ENCODE results near the gene SCYL3.
"Not testable (repeated sequence)": the region's sequence is repeated elsewhere in the genome, so short reads cannot be mapped to it uniquely, and the experiment has no call there.

The SCYL3 gene

GRCh38 chr1:169872906-169873305, 20.8 kb downstream of the SCYL3 start:
- no peak for DNase-seq (ENCODE audit: low read depth in 2 of 2)

- DNase-seq (ENCODE audit: low read depth in 2 of 2), result not testable (repeated sequence)
Measured at GRCh38 chr1:169871988-169872387, 21.7 kb downstream of the SCYL3 start.

- DNase-seq (ENCODE audit: low read depth in 2 of 2), result no peak
Measured at GRCh38 chr1:169869426-169869825, 24.3 kb downstream of the SCYL3 start.

- no peak for DNase-seq (ENCODE audit: low read depth in 2 of 2)
Measured at GRCh38 chr1:169868978-169869377, 24.7 kb downstream of the SCYL3 start.

- no peak for DNase-seq (ENCODE audit: low read depth in 2 of 2)
Measured at GRCh38 chr1:169867012-169867675, 26.6 kb downstream of the SCYL3 start.

GRCh38 chr1:169866577-169866976, 27.1 kb downstream of the SCYL3 start:
- DNase-seq (ENCODE audit: low read depth in 2 of 2), result no peak

- DNase-seq (ENCODE audit: low read depth in 2 of 2), result not testable (repeated sequence)
Measured at GRCh38 chr1:169864531-169864930, 29.2 kb downstream of the SCYL3 start.

- no peak for DNase-seq (ENCODE audit: low read depth in 2 of 2)
Measured at GRCh38 chr1:169860750-169861149, 32.9 kb downstream of the SCYL3 start.

GRCh38 chr1:169860187-169860586, 33.5 kb downstream of the SCYL3 start:
- no peak for DNase-seq (ENCODE audit: low read depth in 2 of 2)

GRCh38 chr1:169859001-169859400, 34.7 kb downstream of the SCYL3 start:
- no peak for DNase-seq (ENCODE audit: low read depth in 2 of 2)

GRCh38 chr1:169858467-169858866, 35.2 kb downstream of the SCYL3 start:
- DNase-seq (ENCODE audit: low read depth in 2 of 2), result no peak

GRCh38 chr1:169853341-169853740, 40.4 kb downstream of the SCYL3 start:
- no peak for DNase-seq (ENCODE audit: low read depth in 2 of 2)

GRCh38 chr1:169849346-169850022, 44.2 kb downstream of the SCYL3 start:
- no peak for DNase-seq (ENCODE audit: low read depth in 2 of 2)

- no peak for DNase-seq (ENCODE audit: low read depth in 2 of 2)
Measured at GRCh38 chr1:169848456-169848855, 45.2 kb downstream of the SCYL3 start.

- DNase-seq (ENCODE audit: low read depth in 2 of 2), result no peak
Measured at GRCh38 chr1:169844941-169845608, 48.6 kb downstream of the SCYL3 start.

- no peak for DNase-seq (ENCODE audit: low read depth in 2 of 2)
Measured at GRCh38 chr1:169838942-169839341, 54.8 kb downstream of the SCYL3 start.

- no peak for DNase-seq (ENCODE audit: low read depth in 2 of 2)
Measured at GRCh38 chr1:169836198-169836597, 57.5 kb downstream of the SCYL3 start.

GRCh38 chr1:169835647-169836046, 58.0 kb downstream of the SCYL3 start:
- DNase-seq (ENCODE audit: low read depth in 2 of 2), result no peak

GRCh38 chr1:169834869-169835268, 58.8 kb downstream of the SCYL3 start:
- DNase-seq (ENCODE audit: low read depth in 2 of 2), result no peak

- no peak for DNase-seq (ENCODE audit: low read depth in 2 of 2)
Measured at GRCh38 chr1:169833179-169833901, 60.4 kb downstream of the SCYL3 start.

GRCh38 chr1:169829671-169830070, 64.0 kb downstream of the SCYL3 start:
- no peak for DNase-seq (ENCODE audit: low read depth in 2 of 2)

- no peak for DNase-seq (ENCODE audit: low read depth in 2 of 2)
Measured at GRCh38 chr1:169824153-169824552, 69.5 kb downstream of the SCYL3 start.
